Neural cell (in vitro differentiated cells): ENCODE measurements around the gene CASKIN1.

Source experiments
- CTCF ChIP-seq: fragments of 450-650 bp; IDR thresholded peaks from 2 replicates; pipeline ENCODE4 v1.5.1; 2014; ENCODE audit warnings: antibody characterized with exemption, mild to moderate bottlenecking, moderate library complexity; ENCODE audit not compliant: poor library complexity, severe bottlenecking
- EP300 ChIP-seq: fragments of 450-650 bp; conservative IDR thresholded peaks from 2 replicates; pipeline ENCODE4 v1.6.1; 2014; ENCODE audit warnings: antibody characterized with exemption, mild to moderate bottlenecking, moderate library complexity; ENCODE audit not compliant: poor library complexity, severe bottlenecking
- EZH2 ChIP-seq: fragments of 200-600, 300-800 bp; shearing (Covaris generic), sonication (generic); IDR thresholded peaks from 2 replicates; pipeline ENCODE4 v1.6.1; 2014; ENCODE audit warnings: antibody characterized with exemption, low read length, borderline replicate concordance, mild to moderate bottlenecking; ENCODE audit not compliant: insufficient read depth, poor library complexity, severe bottlenecking
- MXI1 ChIP-seq: fragments of 450-650 bp; conservative IDR thresholded peaks from 2 replicates; pipeline ENCODE4 v1.6.1; 2014; ENCODE audit warnings: antibody characterized with exemption, mild to moderate bottlenecking; ENCODE audit not compliant: poor library complexity, severe bottlenecking
- POLR2AphosphoS5 ChIP-seq: IDR thresholded peaks from 2 replicates; pipeline ENCODE4 v1.6.1; 2012
- RAD21 ChIP-seq: fragments of 450-650 bp; conservative IDR thresholded peaks from 2 replicates; pipeline ENCODE4 v1.6.1; 2014; ENCODE audit warnings: antibody characterized with exemption, mild to moderate bottlenecking, moderate library complexity
- REST ChIP-seq: IDR thresholded peaks from 2 replicates; pipeline ENCODE4 v1.6.1; 2012; ENCODE audit warnings: borderline replicate concordance
- SMC3 ChIP-seq: fragments of 450-650 bp; conservative IDR thresholded peaks from 2 replicates; pipeline ENCODE4 v1.6.1; 2014; ENCODE audit warnings: antibody characterized with exemption, mild to moderate bottlenecking, moderate library complexity; ENCODE audit not compliant: poor library complexity
- TAF1 ChIP-seq: IDR thresholded peaks from 2 replicates; pipeline ENCODE4 v1.6.1; 2012; ENCODE audit warnings: low read depth

DNA sequence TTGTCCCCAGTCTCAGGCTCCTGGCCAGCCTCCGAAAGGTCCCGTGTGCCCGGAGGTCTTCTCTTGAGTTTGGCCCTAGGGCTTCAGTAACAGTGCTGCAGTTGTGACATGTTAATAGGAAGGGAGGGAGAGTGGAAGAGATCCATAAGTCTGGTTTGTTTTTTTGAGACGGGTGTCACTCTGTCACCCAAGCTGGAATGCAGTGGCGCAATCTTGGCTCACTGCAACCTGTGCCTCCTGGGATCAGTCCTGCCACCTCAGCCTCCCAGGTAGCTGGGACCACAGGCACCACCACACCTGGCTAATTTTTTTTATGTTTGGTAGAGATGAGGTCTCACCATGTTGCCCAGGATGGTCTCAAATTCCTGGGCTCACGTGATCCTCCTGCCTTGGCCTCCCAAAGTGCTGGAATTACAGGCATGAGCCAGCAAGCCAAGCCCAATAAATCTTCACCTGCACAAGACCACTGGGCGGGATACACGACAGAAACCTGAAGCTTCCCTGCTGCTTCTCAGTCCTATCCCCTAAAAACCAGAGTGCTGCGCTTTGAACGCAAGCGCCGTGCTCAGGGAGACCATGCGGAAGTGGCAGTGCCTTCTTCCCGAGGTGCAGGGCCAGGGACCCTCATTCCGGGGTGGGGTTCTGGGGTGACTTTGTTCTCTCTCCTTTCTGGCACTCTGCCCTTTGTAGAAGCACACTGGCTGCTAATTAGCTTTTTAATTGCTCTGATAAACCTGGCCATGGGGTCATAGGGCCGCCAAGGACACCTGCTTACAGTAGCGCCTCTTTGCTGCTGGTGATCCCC, 29.9 kb downstream of the CASKIN1 start:
- TF ChIP-seq RAD21 = no peak
- no peak for TF ChIP-seq CTCF
- TF ChIP-seq EZH2 = no peak
- TF ChIP-seq POLR2AphosphoS5 = no peak
- TF ChIP-seq MXI1 = no peak
- TF ChIP-seq TAF1 = no peak
- no peak for TF ChIP-seq EP300
- TF ChIP-seq SMC3 = no peak
- no peak for TF ChIP-seq REST
